GM19099 (cell line): ENCODE data around the gene TMEM129.

Source experiments
- POLR2A ChIP-seq: IDR thresholded peaks from 3 replicates; pipeline ENCODE4 v1.6.1; 2011; ENCODE audit warnings: low read depth; ENCODE audit not compliant: insufficient read length; ENCODE audit errors: extremely low read depth

Gene TMEM129

GRCh38 chr4:1712216-1713002 is 8.7 kb downstream of the TMEM129 start, which contains the start of gene SLBP:
Gene SLBP (minus strand): TSS chr4:1712319. CDS start chr4:1712188, 131 bp downstream.
- TF ChIP-seq POLR2A: peak; percentile 98

GRCh38 chr4:1711571-1712215 is 9.4 kb downstream of the TMEM129 start:
- no peak for TF ChIP-seq POLR2A

GRCh38 chr4:1711055-1711570 is 10.0 kb downstream of the TMEM129 start:
- no peak for TF ChIP-seq POLR2A

- no peak for TF ChIP-seq POLR2A
These were observed 12.5 kb downstream of the TMEM129 start for GRCh38 chr4:1708581-1708980.

GRCh38 chr4:1706358-1706757 is 14.8 kb downstream of the TMEM129 start:
- no peak for TF ChIP-seq POLR2A

GRCh38 chr4:1705732-1706131 is 15.4 kb downstream of the TMEM129 start:
- no peak for TF ChIP-seq POLR2A

GRCh38 chr4:1703867-1704266 is 17.3 kb downstream of the TMEM129 start:
- no peak for TF ChIP-seq POLR2A

- TF ChIP-seq POLR2A: no peak
These were observed 25.2 kb downstream of the TMEM129 start for GRCh38 chr4:1695913-1696312.

GRCh38 chr4:1693131-1693896 is 27.8 kb downstream of the TMEM129 start:
- no peak for TF ChIP-seq POLR2A

GRCh38 chr4:1691737-1692373 is 29.3 kb downstream of the TMEM129 start:
- TF ChIP-seq POLR2A: no peak

- TF ChIP-seq POLR2A: no peak
These were observed 30.4 kb downstream of the TMEM129 start for GRCh38 chr4:1690698-1691097.

GRCh38 chr4:1686440-1687036 is 34.6 kb downstream of the TMEM129 start:
- TF ChIP-seq POLR2A: no peak

GRCh38 chr4:1685235-1686150 is 35.6 kb downstream of the TMEM129 start:
- TF ChIP-seq POLR2A: no peak
